ENCODE measurements around the gene MELTF. TPM values are rescaled to one million over a fixed set of nuclear protein-coding genes. Genes with fewer than 3 reads are reported as not detected.

MELTF gene
- total and polyA plus RNA-seq, 9 of the 15 experiments (the other 6 are each of a cell fraction or from before 2014, with no cell fraction given), result 0.35 to 10.5 (median 4.5) TPM

GRCh38 chr3:196979545-196979944, 50.1 kb downstream of the MELTF start:
- POLR2A ChIA-PET, result interaction anchor here (1.1 kb wide), 1 partner anchor 10 kb away, joined by 5 read pairs; no protein-coding TSS in a partner anchor
- no peaks in the 10 kb centered on the region for H3K9me1 ChIP-seq (ENCODE audit: control insufficient read depth, insufficient read depth, low read length)
- peak overlapping the region; percentile 1; the same call in 1 of the 2 replicates for H3K4me2 ChIP-seq (ENCODE audit: insufficient read depth, low read length)
- in situ Hi-C loops (cut with MboI) (loop anchor here (10.0 to 25.0 kb wide), 3 partner anchors 205 to 533 kb away; no protein-coding TSS in a partner anchor), intact Hi-C loops (cut with micrococcal nuclease) (loop anchor here (2.0 kb wide), 1 partner anchor 51 kb away; no protein-coding TSS in a partner anchor)
- 39% methylated on average over 9 of the region's 10 CpGs for WGBS (ENCODE audit: insufficient coverage, low coverage, missing lambda C conversion rate)
- H3K4me3 ChIP-seq, result no peak overlapping the region
- CTCF ChIA-PET (ENCODE audit: low intra/inter-chr PET ratio), result interaction anchor here (0.7 kb wide), 1 partner anchor 208 kb away, joined by 5 read pairs; no protein-coding TSS in a partner anchor
- H3K9ac ChIP-seq (ENCODE audit: insufficient read depth in 1 of 2, low read depth in 2 of 2, low read length in 2 of 2), result peak overlapping the region in 1 of 2 experiments; percentile 73; a peak in 1 of 4 replicates
- H3K79me2 ChIP-seq (ENCODE audit: control insufficient read depth, insufficient read depth, low read length), result no peaks in the 10 kb centered on the region
- no peaks in the 10 kb centered on the region for H4K20me1 ChIP-seq (replicated peaks; ENCODE audit: control insufficient read depth, insufficient read depth, low read length)
- FAIRE-seq (no peak), ATAC-seq (peak; percentile 52), DNase-seq (ENCODE audit: extremely low read depth in 1 of 4, low spot score in 3 of 4) (peak in 3 of 4 experiments; percentile 25 to 52 (median 51))
- H3K36me3 ChIP-seq (ENCODE audit: control insufficient read depth, insufficient read depth, low read length), result no peaks in the 10 kb centered on the region
- H3K4me1 ChIP-seq (replicated peaks in 1 of 2; ENCODE audit: control insufficient read depth in 2 of 2, insufficient read depth in 2 of 2, low read length in 2 of 2), result peaks cover 14 to 17% of the 10 kb centered on the region in 2 experiments; a peak in 4 of 5 replicates
- no peak overlapping the region for H3K27ac ChIP-seq (ENCODE audit: extremely low read depth, low read depth, low read length)
- H2AFZ ChIP-seq (ENCODE audit: low read depth, low read length), result peak overlapping the region; percentile 78
- H3K27me3 ChIP-seq (ENCODE audit: control insufficient read depth in 2 of 2, insufficient read depth in 2 of 2, low read length in 2 of 2), result no peaks in the 10 kb centered on the region
- no TSS peak for BruUV-seq (replicated peaks)
- peaks cover 11% of the 10 kb centered on the region for H3K9me3 ChIP-seq (replicated peaks; ENCODE audit: control insufficient read depth, insufficient read depth, low read depth, low read length)
- TF ChIP-seq ZBTB26 (CRISPR knock-in tag; IDR thresholded peaks at IDR 0.05) (no peak), CEBPG (CRISPR knock-in tag; IDR thresholded peaks at IDR 0.05) (no peak), CEBPG (tag; conservative IDR thresholded peaks at IDR 0.05 in 1 of 2, IDR thresholded peaks at IDR 0.05 in 1 of 2) (peak in 1 of 2 experiments; percentile 47; a peak in 2 of 4 replicates), ZNF232 (CRISPR knock-in tag; IDR thresholded peaks at IDR 0.05) (no peak), CREB3L1 (IDR thresholded peaks at IDR 0.05; ENCODE audit: borderline replicate concordance, low read depth) (no peak), ZFX (CRISPR knock-in tag; IDR thresholded peaks at IDR 0.05) (no peak), CEBPB (tag; IDR thresholded peaks at IDR 0.05) (peak; percentile 81), NCOA4 (IDR thresholded peaks at IDR 0.05; ENCODE audit: partially characterized antibody) (no peak), IFI16 (CRISPR knock-in tag; IDR thresholded peaks at IDR 0.05) (no peak), FOSL1 (tag; conservative IDR thresholded peaks at IDR 0.05) (peak; percentile 73), ZSCAN32 (CRISPR knock-in tag; IDR thresholded peaks at IDR 0.05) (no peak), ZFPM2 (CRISPR knock-in tag; IDR thresholded peaks at IDR 0.05) (no peak), MBD1 (CRISPR knock-in tag; IDR thresholded peaks at IDR 0.05) (no peak), THRAP3 (IDR thresholded peaks at IDR 0.05; ENCODE audit: borderline replicate concordance) (no peak), GATAD2A (IDR thresholded peaks at IDR 0.05) (no peak), SNAPC5 (CRISPR knock-in tag; IDR thresholded peaks at IDR 0.05) (no peak), NRF1 (conservative IDR thresholded peaks at IDR 0.05 in 1 of 2, IDR thresholded peaks at IDR 0.05 in 1 of 2) (no peak), RBM34 (IDR thresholded peaks at IDR 0.05; ENCODE audit: borderline replicate concordance, insufficient read depth, low read length) (no peak), ZBTB7A (IDR thresholded peaks at IDR 0.05; ENCODE audit: borderline replicate concordance, control insufficient read depth, low read depth, low read length) (peak; percentile 46; the same call in 1 of the 2 replicates)

Measured in K562 (cell line).